Neural cell (in vitro differentiated cells): ENCODE data around the gene NUDT1. TPM values are rescaled to one million over a fixed set of nuclear protein-coding genes. Genes with fewer than 3 reads are reported as not detected.

Experiments
- H2AFZ ChIP-seq: fragments of 200-600, 300-800 bp; sonication (generic), shearing (Covaris generic); 2 replicates; pipeline ENCODE4 v1.6.0; 2014; ENCODE audit warnings: low read depth, mild to moderate bottlenecking, antibody characterized with exemption, low read length, moderate library complexity
- H3F3A ChIP-seq: fragments of 200-600 bp; shearing (Covaris generic); 2 replicates; pipeline ENCODE4 v1.6.1; 2016; ENCODE audit warnings: mild to moderate bottlenecking, moderate library complexity, mixed read lengths, antibody characterized with exemption, low read length; ENCODE audit not compliant: insufficient read depth, poor library complexity, severe bottlenecking
- H3K27ac ChIP-seq: fragments of 200-600, 300-800 bp; sonication (generic), shearing (Covaris generic); 2 replicates; pipeline ENCODE4 v1.5.1; 2014; ENCODE audit warnings: mild to moderate bottlenecking, low read length, moderate library complexity
- H3K27me3 ChIP-seq: fragments of 300-800, 200-600 bp; sonication (generic), shearing (Covaris generic); 2 replicates; pipeline ENCODE4 v1.6.0; 2014; ENCODE audit warnings: mild to moderate bottlenecking, low read depth, low read length, moderate library complexity; ENCODE audit not compliant: insufficient read depth
- H3K36me3 ChIP-seq: fragments of 300-800, 200-600 bp; sonication (generic), shearing (Covaris generic); 2 replicates; pipeline ENCODE4 v1.5.1; 2014; ENCODE audit warnings: mild to moderate bottlenecking, antibody characterized with exemption, low read length, moderate library complexity; ENCODE audit not compliant: insufficient read depth
- H3K4me2 ChIP-seq: fragments of 300-800, 200-600 bp; sonication (generic), shearing (Covaris generic); 2 replicates; pipeline ENCODE4 v1.6.0; 2014; ENCODE audit warnings: mild to moderate bottlenecking, low read length
- H3K4me3 ChIP-seq: fragments of 300-800, 200-600 bp; sonication (generic), shearing (Covaris generic); 2 replicates; pipeline ENCODE4 v1.5.1; 2014; ENCODE audit warnings: mild to moderate bottlenecking, low read length, moderate library complexity
- H3K79me2 ChIP-seq: fragments of 200-600 bp; shearing (Covaris generic); replicated peaks from 2 replicates; pipeline ENCODE4 v1.6.0; 2014; ENCODE audit warnings: mild to moderate bottlenecking, low read length, moderate library complexity; ENCODE audit not compliant: insufficient read depth
- H3K9ac ChIP-seq: fragments of 300-800, 200-600 bp; sonication (generic), shearing (Covaris generic); 2 replicates; pipeline ENCODE4 v1.6.1; 2016; ENCODE audit warnings: mild to moderate bottlenecking, low read length, mixed read lengths
- H3K9me2 ChIP-seq: fragments of 200-600 bp; shearing (Covaris generic); 2 replicates; pipeline ENCODE4 v1.6.1; 2016; ENCODE audit warnings: mild to moderate bottlenecking, low read length, mixed read lengths; ENCODE audit not compliant: insufficient read depth
- H3K9me3 ChIP-seq: fragments of 200-600, 300-800 bp; sonication (generic), shearing (Covaris generic); 2 replicates; pipeline ENCODE4 v1.6.1; 2016; ENCODE audit warnings: mild to moderate bottlenecking, mixed run types, low read length, moderate library complexity, mixed read lengths
- H4K20me1 ChIP-seq: fragments of 200-600 bp; shearing (Covaris generic); 2 replicates; pipeline ENCODE4 v1.6.1; 2016; ENCODE audit warnings: mild to moderate bottlenecking, mixed run types; ENCODE audit not compliant: insufficient read depth
- CTCF ChIP-seq: fragments of 450-650 bp; IDR thresholded peaks from 2 replicates; pipeline ENCODE4 v1.5.1; 2014; ENCODE audit warnings: antibody characterized with exemption, mild to moderate bottlenecking, moderate library complexity; ENCODE audit not compliant: poor library complexity, severe bottlenecking
- EP300 ChIP-seq: fragments of 450-650 bp; conservative IDR thresholded peaks from 2 replicates; pipeline ENCODE4 v1.6.1; 2014; ENCODE audit warnings: antibody characterized with exemption, mild to moderate bottlenecking, moderate library complexity; ENCODE audit not compliant: poor library complexity, severe bottlenecking
- EZH2 ChIP-seq: fragments of 200-600, 300-800 bp; shearing (Covaris generic), sonication (generic); IDR thresholded peaks from 2 replicates; pipeline ENCODE4 v1.6.1; 2014; ENCODE audit warnings: antibody characterized with exemption, low read length, borderline replicate concordance, mild to moderate bottlenecking; ENCODE audit not compliant: insufficient read depth, poor library complexity, severe bottlenecking
- MXI1 ChIP-seq: fragments of 450-650 bp; conservative IDR thresholded peaks from 2 replicates; pipeline ENCODE4 v1.6.1; 2014; ENCODE audit warnings: antibody characterized with exemption, mild to moderate bottlenecking; ENCODE audit not compliant: poor library complexity, severe bottlenecking
- POLR2AphosphoS5 ChIP-seq: IDR thresholded peaks from 2 replicates; pipeline ENCODE4 v1.6.1; 2012
- RAD21 ChIP-seq: fragments of 450-650 bp; conservative IDR thresholded peaks from 2 replicates; pipeline ENCODE4 v1.6.1; 2014; ENCODE audit warnings: antibody characterized with exemption, mild to moderate bottlenecking, moderate library complexity
- REST ChIP-seq: IDR thresholded peaks from 2 replicates; pipeline ENCODE4 v1.6.1; 2012; ENCODE audit warnings: borderline replicate concordance
- SMC3 ChIP-seq: fragments of 450-650 bp; conservative IDR thresholded peaks from 2 replicates; pipeline ENCODE4 v1.6.1; 2014; ENCODE audit warnings: antibody characterized with exemption, mild to moderate bottlenecking, moderate library complexity; ENCODE audit not compliant: poor library complexity
- TAF1 ChIP-seq: IDR thresholded peaks from 2 replicates; pipeline ENCODE4 v1.6.1; 2012; ENCODE audit warnings: low read depth
- polyA plus RNA-seq: library from polyadenylated mRNA; depleted of rRNA; stranded (reverse); fragments of >200 nt; gene quantifications from 2 replicates; pipeline ENCODE4 v1.2.3, GENCODE V29; 2014

The NUDT1 gene
- polyA plus RNA-seq, 1 donor from 2014 or later, result 67.8 TPM

GRCh38 chr7:2289111-2289586 is 47.1 kb downstream of the NUDT1 start:
- H3K9me2 ChIP-seq, result no peaks in the 10 kb centered on the region
- TF ChIP-seq RAD21 (no peak), CTCF (no peak), REST (no peak), EZH2 (no peak), POLR2AphosphoS5 (no peak), EP300 (no peak), TAF1 (no peak), SMC3 (no peak), MXI1 (no peak)
- no peaks in the 10 kb centered on the region for H3K36me3 ChIP-seq
- H3K4me2 ChIP-seq, result no peak overlapping the region
- H3K27ac ChIP-seq, result no peak overlapping the region
- H3F3A ChIP-seq, result no peaks in the 10 kb centered on the region
- no peaks in the 10 kb centered on the region for H3K9me3 ChIP-seq
- H3K79me2 ChIP-seq, result no peaks in the 10 kb centered on the region
- H3K4me3 ChIP-seq, result no peak overlapping the region
- no peak overlapping the region for H2AFZ ChIP-seq
- H3K9ac ChIP-seq, result no peak overlapping the region
- no peaks in the 10 kb centered on the region for H3K27me3 ChIP-seq
- H4K20me1 ChIP-seq, result no peaks in the 10 kb centered on the region

DNA sequence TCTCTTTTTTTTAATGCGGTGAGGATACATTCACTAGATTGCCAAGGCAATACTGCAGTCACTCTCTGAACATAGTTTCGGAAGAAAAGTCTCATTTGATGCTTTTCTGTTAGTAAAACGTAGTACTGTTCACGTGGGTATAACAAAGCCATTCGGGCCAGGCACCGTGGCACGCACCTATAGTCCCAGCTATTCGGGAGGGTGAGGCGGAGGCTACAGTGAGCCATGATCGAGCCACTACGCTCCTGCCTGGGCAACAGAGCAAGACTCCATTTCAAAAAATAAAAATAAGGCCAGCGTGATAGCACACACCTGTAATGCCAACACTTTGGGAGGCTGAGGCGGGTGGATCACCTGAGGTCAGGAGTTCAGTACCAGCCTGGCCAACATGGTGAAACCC is 47.6 kb downstream of the NUDT1 start:
- TF ChIP-seq RAD21, result no peak
- TF ChIP-seq CTCF, result no peak
- no peak for TF ChIP-seq TAF1
- no peak for TF ChIP-seq EP300
- TF ChIP-seq POLR2AphosphoS5, result no peak
- TF ChIP-seq MXI1, result no peak
- TF ChIP-seq SMC3, result no peak
- no peak for TF ChIP-seq REST
- TF ChIP-seq EZH2, result no peak
- Histone ChIP-seq H3K27ac (no peak overlapping the region), H3K4me3 (no peak overlapping the region)

More for the DNA sequence above, 47.6 kb downstream of the NUDT1 start:
- H4K20me1 ChIP-seq, result no peaks in the 10 kb centered on the region
- no peaks in the 10 kb centered on the region for H3K9me2 ChIP-seq
- H2AFZ ChIP-seq, result no peak overlapping the region
- no peaks in the 10 kb centered on the region for H3K9me3 ChIP-seq
- H3K79me2 ChIP-seq, result no peaks in the 10 kb centered on the region
- no peaks in the 10 kb centered on the region for H3K36me3 ChIP-seq
- no peaks in the 10 kb centered on the region for H3K27me3 ChIP-seq
- no peak overlapping the region for H3K9ac ChIP-seq
- H3F3A ChIP-seq, result no peaks in the 10 kb centered on the region
- no peak overlapping the region for H3K4me2 ChIP-seq
